H1 (cell line): ENCODE measurements around the gene NEURL4. TPM values are rescaled to one million over a fixed set of nuclear protein-coding genes. Genes with fewer than 3 reads are reported as not detected.

Experiments used
- ASH2L ChIP-seq: fragments of 200-600, 300-600 bp; sonication (generic); IDR thresholded peaks from one replicate; pipeline ENCODE4 v1.7.1; 2017; ENCODE audit warnings: low read length
- ATF2 ChIP-seq: IDR thresholded peaks from 2 replicates; pipeline ENCODE4 v1.6.1; 2012; ENCODE audit warnings: low read length, inconsistent platforms
- CHD1 ChIP-seq: IDR thresholded peaks from 2 replicates; pipeline ENCODE4 v1.6.1; 2012; ENCODE audit warnings: low read depth, low read length, improper control_type of control experiment
- CHD2 ChIP-seq: IDR thresholded peaks from 2 replicates; pipeline ENCODE4 v1.6.1; 2012; ENCODE audit warnings: low read length, improper control_type of control experiment
- CTCF ChIP-seq, 3 experiments: IDR thresholded peaks; 1 replicate in 2 of 3; 2 replicates in 1 of 3; pipeline versions ENCODE4 v1.5.1 to v1.6.1; 2011; ENCODE audit warnings: low read length in 3 of 3, mild to moderate bottlenecking in 3 of 3, inconsistent platforms in 2 of 3, low read depth in 1 of 3, moderate library complexity in 1 of 3; ENCODE audit not compliant: insufficient read depth in 1 of 3; ENCODE audit errors: control extremely low read depth in 1 of 3
- EGR1 ChIP-seq: IDR thresholded peaks from 2 replicates; pipeline ENCODE4 v1.6.1; 2011; ENCODE audit warnings: low read depth, low read length, borderline replicate concordance
- EP300 ChIP-seq, 2 experiments: IDR thresholded peaks; 1 replicate in 1 of 2; 2 replicates in 1 of 2; pipeline ENCODE4 v1.6.1; 2011 to 2012; ENCODE audit warnings: low read depth in 2 of 2, low read length in 2 of 2, mild to moderate bottlenecking in 2 of 2, borderline replicate concordance in 1 of 2, inconsistent platforms in 1 of 2, moderate library complexity in 1 of 2
- HDAC2 ChIP-seq, 2 experiments: fragments of 300-600 bp in 1 of 2; sonication (generic) in 1 of 2; IDR thresholded peaks; 2 replicates each; pipeline ENCODE4 v1.6.1; 2011 to 2012; ENCODE audit warnings: low read depth in 2 of 2, low read length in 2 of 2, mild to moderate bottlenecking in 2 of 2, moderate library complexity in 2 of 2, borderline replicate concordance in 1 of 2, inconsistent platforms in 1 of 2
- KDM1A ChIP-seq: fragments of 200-600, 300-600 bp; sonication (generic); IDR thresholded peaks from 2 replicates; pipeline ENCODE4 v1.7.1; 2016; ENCODE audit warnings: mild to moderate bottlenecking, low read length, borderline replicate concordance
- NRF1 ChIP-seq: IDR thresholded peaks from 2 replicates; pipeline ENCODE4 v1.6.1; 2011; ENCODE audit warnings: mild to moderate bottlenecking, low read depth, low read length, improper control_type of control experiment
- POU5F1 ChIP-seq: IDR thresholded peaks from 2 replicates; pipeline ENCODE4 v1.6.1; 2011; ENCODE audit warnings: low read depth, mild to moderate bottlenecking, low read length, moderate library complexity
- RFX5 ChIP-seq: IDR thresholded peaks from 2 replicates; pipeline ENCODE4 v1.6.1; 2011; ENCODE audit warnings: low read depth, low read length, improper control_type of control experiment, borderline replicate concordance
- RNF2 ChIP-seq: fragments of 200-900, 300-1000 bp; sonication (generic); IDR thresholded peaks from 2 replicates; pipeline ENCODE4 v1.7.1; 2016; ENCODE audit warnings: borderline replicate concordance, low read depth, mild to moderate bottlenecking, antibody characterized with exemption, low read length; ENCODE audit not compliant: poor library complexity, severe bottlenecking; ENCODE audit errors: missing control alignments
- SAP30 ChIP-seq: fragments of 300-600 bp; sonication (generic); IDR thresholded peaks from 2 replicates; pipeline ENCODE4 v1.7.1; 2012; ENCODE audit warnings: low read length, moderate library complexity, mild to moderate bottlenecking, inconsistent platforms; ENCODE audit not compliant: insufficient read depth, insufficient replicate concordance
- SIN3A ChIP-seq, 2 experiments: IDR thresholded peaks in 1 of 2; conservative IDR thresholded peaks in 1 of 2; 2 replicates each; pipeline ENCODE4 v1.6.1; 2011 to 2012; ENCODE audit warnings: low read length in 2 of 2, improper control_type of control experiment in 1 of 2, low read depth in 1 of 2, mild to moderate bottlenecking in 1 of 2
- SP2 ChIP-seq: IDR thresholded peaks from 2 replicates; pipeline ENCODE4 v1.6.1; 2012; ENCODE audit warnings: mild to moderate bottlenecking, low read length, inconsistent platforms
- SP4 ChIP-seq: IDR thresholded peaks from 2 replicates; pipeline ENCODE4 v1.6.1; 2012; ENCODE audit warnings: low read length, inconsistent platforms
- YY1 ChIP-seq: IDR thresholded peaks from 2 replicates; pipeline ENCODE4 v1.6.1; 2011; ENCODE audit warnings: low read depth, mild to moderate bottlenecking, low read length
- ZNF274 ChIP-seq: IDR thresholded peaks from 2 replicates; pipeline ENCODE4 v1.7.0; 2012; ENCODE audit warnings: low read length, borderline replicate concordance; ENCODE audit errors: extremely low read depth
- polyA plus RNA-seq, 7 experiments: library from polyadenylated mRNA; depleted of rRNA in 3 of 7; stranded (reverse) in 5 of 7; unstranded in 2 of 7; fragments of >200 nt in 5 of 7; fragments of 200-250 nt in 2 of 7; gene quantifications; 1 replicate in 5 of 7; 2 replicates in 1 of 7; 4 replicates in 1 of 7; pipeline versions ENCODE4 v1.2.1 to v1.2.3, GENCODE V29; 2011 to 2013; ENCODE audit warnings: missing spikeins in 2 of 7, mixed read lengths in 2 of 7
- total RNA-seq: library from RNA; stranded (reverse); fragmentation: NEBNext Ultra II Directional; extraction: Animal tissue kit (Norgen Biotek cat#: 25700); gene quantifications from 2 replicates; pipeline ENCODE4 v1.2.1, GENCODE V29; 2021

NEURL4 gene
- total and polyA plus RNA-seq, 2 of the 8 experiments (the other 6 are each of a cell fraction or from before 2014, with no cell fraction given) = 29.6 to 46.8 TPM

GRCh38 chr17:7308625-7309433, 20.3 kb downstream of the NEURL4 start (continued):
- TF ChIP-seq POU5F1 (no peak), CTCF (IDR thresholded peaks at IDR 0.05; ENCODE audit: control extremely low read depth in 1 of 3, insufficient read depth in 1 of 3, low read depth in 1 of 3, low read length in 3 of 3) (no peak), CHD2 (no peak), EGR1 (no peak), RFX5 (no peak), ZNF274 (no peak), ATF2 (no peak), ASH2L (peak; percentile 63), YY1 (no peak), SAP30 (peak; percentile 73), NRF1 (no peak), RNF2 (no peak), SP2 (no peak), EP300 (IDR thresholded peaks at IDR 0.05; ENCODE audit: borderline replicate concordance in 1 of 2, low read depth in 2 of 2, low read length in 2 of 2) (no peak), SIN3A (conservative IDR thresholded peaks at IDR 0.05 in 1 of 2, IDR thresholded peaks at IDR 0.05 in 1 of 2; ENCODE audit: low read depth in 1 of 2, low read length in 2 of 2) (peak; percentile 51 to 70; a peak in 3 of 4 replicates), KDM1A (no peak), HDAC2 (IDR thresholded peaks at IDR 0.05; ENCODE audit: borderline replicate concordance in 1 of 2, low read depth in 2 of 2, low read length in 2 of 2) (no peak; a peak in 1 of 4 replicates), SP4 (no peak), CHD1 (no peak)
